ENCODE results near the gene XRN2.

DNA sequence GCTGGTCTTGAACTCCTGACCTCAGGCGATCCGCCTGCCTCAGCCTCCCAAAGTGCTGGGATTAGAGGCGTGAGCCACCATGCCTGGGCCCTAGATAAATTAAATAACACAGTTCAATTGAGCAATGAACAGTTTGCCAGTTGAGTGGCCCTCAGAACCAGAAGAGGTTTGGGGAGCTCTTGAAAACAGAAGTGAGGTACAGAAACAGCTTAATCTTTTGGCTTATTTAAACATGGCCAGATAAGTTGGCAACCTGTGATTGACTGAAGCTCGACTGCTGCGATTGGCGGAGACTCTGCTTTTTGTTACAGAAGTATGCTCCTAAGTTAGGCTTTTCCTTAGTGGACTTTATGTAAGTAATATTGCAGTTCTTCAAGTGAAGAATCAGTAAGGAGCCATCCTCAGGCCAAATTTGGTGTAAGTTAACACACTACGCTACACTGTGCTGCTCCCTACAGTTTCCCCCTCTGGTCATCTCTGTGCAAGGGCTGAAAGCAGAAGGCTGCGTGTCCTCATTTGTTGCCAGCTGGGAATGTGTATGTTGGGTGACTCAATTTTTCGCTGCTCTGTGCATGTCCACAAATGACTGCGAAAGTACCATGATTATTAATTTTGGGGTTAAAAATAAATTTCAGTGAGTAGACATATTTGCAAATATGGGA, 9.8 kb downstream of the XRN2 start:
- no peak for TF ChIP-seq POLR2AphosphoS5 (IDR thresholded peaks at IDR 0.05)
- TF ChIP-seq, protein P1, sequence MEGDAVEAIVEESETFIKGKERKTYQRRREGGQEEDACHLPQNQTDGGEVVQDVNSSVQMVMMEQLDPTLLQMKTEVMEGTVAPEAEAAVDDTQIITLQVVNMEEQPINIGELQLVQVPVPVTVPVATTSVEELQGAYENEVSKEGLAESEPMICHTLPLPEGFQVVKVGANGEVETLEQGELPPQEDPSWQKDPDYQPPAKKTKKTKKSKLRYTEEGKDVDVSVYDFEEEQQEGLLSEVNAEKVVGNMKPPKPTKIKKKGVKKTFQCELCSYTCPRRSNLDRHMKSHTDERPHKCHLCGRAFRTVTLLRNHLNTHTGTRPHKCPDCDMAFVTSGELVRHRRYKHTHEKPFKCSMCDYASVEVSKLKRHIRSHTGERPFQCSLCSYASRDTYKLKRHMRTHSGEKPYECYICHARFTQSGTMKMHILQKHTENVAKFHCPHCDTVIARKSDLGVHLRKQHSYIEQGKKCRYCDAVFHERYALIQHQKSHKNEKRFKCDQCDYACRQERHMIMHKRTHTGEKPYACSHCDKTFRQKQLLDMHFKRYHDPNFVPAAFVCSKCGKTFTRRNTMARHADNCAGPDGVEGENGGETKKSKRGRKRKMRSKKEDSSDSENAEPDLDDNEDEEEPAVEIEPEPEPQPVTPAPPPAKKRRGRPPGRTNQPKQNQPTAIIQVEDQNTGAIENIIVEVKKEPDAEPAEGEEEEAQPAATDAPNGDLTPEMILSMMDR (IDR thresholded peaks at IDR 0.05 in 8 of 11, conservative IDR thresholded peaks at IDR 0.05 in 3 of 11), result no peak
